T-helper 17 cell (primary cell): Measurements from ENCODE around the gene LYPD4. TPM values are rescaled to one million over a fixed set of nuclear protein-coding genes. Genes with fewer than 3 reads are reported as not detected.
"Not testable (repeated sequence)": the region's sequence is repeated elsewhere in the genome, so short reads cannot be mapped to it uniquely, and the experiment has no call there.

Source experiments
- ATAC-seq: fragments of 150-1000 bp; cut with Tn5 transposase; 2 replicates; pipeline ENCODE4 v1.10.0; 2021; ENCODE audit warnings: mild to moderate bottlenecking, moderate library complexity
- DNase-seq, 3 donors: peaks; one replicate each; pipeline versions ENCODE4 v3.0.0 to v3.0.0-alpha.2; 2020 to 2021
- H3K9me3 ChIP-seq: one replicate; pipeline ENCODE4 v1.7.0; 2013; ENCODE audit warnings: low read length, mild to moderate bottlenecking; ENCODE audit not compliant: control insufficient read depth, poor library complexity, severe bottlenecking
- H3K27ac Mint-ChIP-seq: one replicate; pipeline ENCODE4 v1.8.0; 2022; ENCODE audit warnings: mild to moderate bottlenecking, moderate library complexity, mixed read lengths
- H3K27me3 Mint-ChIP-seq: one replicate; pipeline ENCODE4 v1.8.0; 2022; ENCODE audit warnings: mixed read lengths
- H3K36me3 Mint-ChIP-seq: one replicate; pipeline ENCODE4 v1.8.0; 2022; ENCODE audit warnings: low read depth, mixed read lengths
- H3K4me1 Mint-ChIP-seq: one replicate; pipeline ENCODE4 v1.8.0; 2022; ENCODE audit warnings: mild to moderate bottlenecking, mixed read lengths
- H3K4me3 Mint-ChIP-seq: one replicate; pipeline ENCODE4 v1.8.0; 2022; ENCODE audit warnings: mild to moderate bottlenecking, moderate library complexity, mixed read lengths
- total RNA-seq, 4 donors: library from RNA in 2 of 4; stranded (reverse) in 2 of 4; gene quantifications; one replicate each; pipeline ENCODE4 v1.2.3 and lab custom pipeline; 2022 to 2026

Gene LYPD4
- total RNA-seq, 2 donors from 2014 or later: not detected

- no peaks in the 10 kb centered on the region for H3K9me3 ChIP-seq
- Mint-ChIP-seq H3K36me3 (peaks cover 2% of the 10 kb centered on the region), H3K4me1 (peaks cover 16% of the 10 kb centered on the region), H3K4me3 (no peak within 1 kb of the TSS), H3K27me3 (peaks cover 57% of the 10 kb centered on the region), H3K27ac (peak within 1 kb of the TSS; percentile 24)
- DNase-seq (no peak), ATAC-seq (no peak)
Measured at GRCh38 chr19:41796362-41796761, 48.1 kb downstream of the LYPD4 start, which contains the start of gene CEACAM3. TSS of gene CEACAM3 (plus strand) at chr19:41796587. CDS start at chr19:41796678, 91 bp downstream.

- H3K4me3 Mint-ChIP-seq: peak overlapping the region; percentile 74
- H3K27ac Mint-ChIP-seq: no peak overlapping the region
- ATAC-seq (peak; percentile 97), DNase-seq (peak in 2 of 3 donors; percentile 19 to 47)
- H3K4me1 Mint-ChIP-seq: peaks cover 11% of the 10 kb centered on the region
- H3K9me3 ChIP-seq: no peaks in the 10 kb centered on the region
- peaks cover 2% of the 10 kb centered on the region for H3K36me3 Mint-ChIP-seq
- H3K27me3 Mint-ChIP-seq: peaks cover 57% of the 10 kb centered on the region
Measured at GRCh38 chr19:41795031-41795461, 49.4 kb downstream of the LYPD4 start.

- H3K36me3 Mint-ChIP-seq: peaks cover 2% of the 10 kb centered on the region
- peak overlapping the region; percentile 34 for H3K27ac Mint-ChIP-seq
- no peaks in the 10 kb centered on the region for H3K9me3 ChIP-seq
- H3K4me3 Mint-ChIP-seq: no peak overlapping the region
- H3K27me3 Mint-ChIP-seq: peaks cover 59% of the 10 kb centered on the region
- DNase-seq (no peak), ATAC-seq (no peak)
- H3K4me1 Mint-ChIP-seq: peaks cover 11% of the 10 kb centered on the region
Measured at GRCh38 chr19:41793414-41793727, 51.1 kb downstream of the LYPD4 start.

- H3K36me3 Mint-ChIP-seq: peaks cover 2% of the 10 kb centered on the region
- DNase-seq: peak in 2 of 3 donors; percentile 13 to 53
- H3K27ac Mint-ChIP-seq: peak overlapping the region; percentile 34
- H3K4me3 Mint-ChIP-seq: no peak overlapping the region
- ATAC-seq: peak; percentile 60
- no peaks in the 10 kb centered on the region for H3K9me3 ChIP-seq
- peaks cover 11% of the 10 kb centered on the region for H3K4me1 Mint-ChIP-seq
- H3K27me3 Mint-ChIP-seq: peaks cover 61% of the 10 kb centered on the region
Measured at GRCh38 chr19:41792513-41793413, 51.7 kb downstream of the LYPD4 start.

- Mint-ChIP-seq H3K4me1 (peaks cover 22% of the 10 kb centered on the region), H3K27me3 (peaks cover 66% of the 10 kb centered on the region)
- not testable (repeated sequence) for ATAC-seq, H3K9me3 ChIP-seq, H3K4me3 Mint-ChIP-seq, H3K27ac Mint-ChIP-seq, DNase-seq, H3K36me3 Mint-ChIP-seq
Measured at GRCh38 chr19:41789053-41789452, 55.4 kb downstream of the LYPD4 start.

- not testable (repeated sequence) for H3K27ac Mint-ChIP-seq, H3K9me3 ChIP-seq, H3K36me3 Mint-ChIP-seq, ATAC-seq, H3K4me3 Mint-ChIP-seq, DNase-seq
- Mint-ChIP-seq H3K27me3 (peaks cover 68% of the 10 kb centered on the region), H3K4me1 (peaks cover 22% of the 10 kb centered on the region)
Measured at GRCh38 chr19:41788518-41788917, 56.0 kb downstream of the LYPD4 start.

Other genes starting within 250 kb of the LYPD4 start
- under 1 TPM; 0.31 to 0.92 TPM for gene CEACAM4, start 217.6 kb downstream of the LYPD4 start, total RNA-seq
- not detected for gene CEACAM7, start 156.4 kb downstream of the LYPD4 start, total RNA-seq
- not detected for gene CEACAM5, start 136.1 kb downstream of the LYPD4 start, total RNA-seq
- gene CEACAM6, start 89.2 kb downstream of the LYPD4 start, total RNA-seq: not detected
- under 1 TPM in 1 of 2 donors, not detected in 1; 0.25 TPM for gene CEACAM3, start 48.1 kb downstream of the LYPD4 start, total RNA-seq
- not detected for gene DMRTC2, start 359 bp upstream of the LYPD4 start, total RNA-seq
- gene RPS19, start 15.6 kb upstream of the LYPD4 start, total RNA-seq: 1,000 to 10,000 TPM; 3,299 to 3,349 TPM
- gene CD79A, start 32.6 kb upstream of the LYPD4 start, total RNA-seq: 10 to 100 TPM in 1 of 2 donors, 1 to 10 TPM in 1; 1.6 to 27.3 TPM
- gene ARHGEF1, start 38.5 kb upstream of the LYPD4 start, total RNA-seq: 100 to 1,000 TPM; 929 to 961 TPM
- 1 to 10 TPM; 2.4 to 3.1 TPM for gene ERFL, start 83.8 kb upstream of the LYPD4 start, total RNA-seq
- 10 to 100 TPM; 90.1 to 98.3 TPM for gene RABAC1, start 114.6 kb upstream of the LYPD4 start, total RNA-seq
- gene ATP1A3, start 149.5 kb upstream of the LYPD4 start, total RNA-seq: 1 to 10 TPM; 2.2 to 4.9 TPM
- under 1 TPM; 0.42 to 0.55 TPM for gene GRIK5, start 225.5 kb upstream of the LYPD4 start, total RNA-seq
- gene ZNF574, start 231.5 kb upstream of the LYPD4 start, total RNA-seq: 10 to 100 TPM; 23.1 to 23.6 TPM